Suprapubic skin (tissue), 4 donors: ENCODE results near the gene ANAPC13.

Experiments used
- CTCF ChIP-seq, 2 donors: fragments of 200-600 bp in 1 of 2; fragments of 450-650 bp in 1 of 2; sonication (generic) in 1 of 2; IDR thresholded peaks; one replicate each; pipeline ENCODE4 v1.5.1; 2016 to 2019; ENCODE audit warnings: antibody characterized with exemption in 2 of 2, mild to moderate bottlenecking in 1 of 2, moderate library complexity in 1 of 2
- EP300 ChIP-seq: sonication (generic); formaldehyde crosslinking; IDR thresholded peaks from one replicate; pipeline ENCODE4 v1.6.1; 2017; ENCODE audit warnings: antibody characterized with exemption
- POLR2A ChIP-seq, 2 donors: fragments of 450-650 bp; IDR thresholded peaks; one replicate each; pipeline ENCODE4 v1.6.1; 2017; ENCODE audit warnings: antibody characterized with exemption in 2 of 2, mild to moderate bottlenecking in 2 of 2, moderate library complexity in 2 of 2
- POLR2AphosphoS5 ChIP-seq, 3 donors: sonication (generic); formaldehyde crosslinking; IDR thresholded peaks; one replicate each; pipeline ENCODE4 v1.6.1; 2017; ENCODE audit warnings: antibody characterized with exemption in 3 of 3

- no peak for TF ChIP-seq CTCF (IDR thresholded peaks at IDR 0.05)
- no peak for TF ChIP-seq POLR2A (IDR thresholded peaks at IDR 0.05)
- TF ChIP-seq POLR2AphosphoS5 (IDR thresholded peaks at IDR 0.05): no peak
- TF ChIP-seq EP300: no peak
Observed at GRCh38 chr3:134517791-134518190, 32.0 kb upstream of the ANAPC13 start.
